ENCODE measurements around the gene PDE4D. TPM values are rescaled to one million over a fixed set of nuclear protein-coding genes. Genes with fewer than 3 reads are reported as not detected.

Gene PDE4D
- total and polyA plus RNA-seq, 2 donors (not counting 3 experiments of a cell fraction or from before 2014, with no cell fraction given): 34.5 to 51.2 TPM

GRCh38 chr5:59503220-59503619 is 390.3 kb downstream of the PDE4D start:
- Histone ChIP-seq H3K9me1 (replicated peaks; ENCODE audit: control insufficient read depth, extremely low read depth, insufficient read depth, low read length) (no peaks in the 10 kb centered on the region), H3K4me1 (ENCODE audit: control insufficient read depth, extremely low read depth, insufficient read depth, low read length) (no peaks in the 10 kb centered on the region), H3K4me3 (replicated peaks in 1 of 3; ENCODE audit: insufficient read depth in 1 of 3, low read depth in 1 of 3, low read length in 3 of 3) (no peak overlapping the region), H3K4me2 (ENCODE audit: insufficient read depth, low read length) (no peak overlapping the region), H4K20me1 (replicated peaks; ENCODE audit: control insufficient read depth, extremely low read depth, insufficient read depth, low read length) (no peaks in the 10 kb centered on the region), H3K9me3 (replicated peaks; ENCODE audit: control insufficient read depth, insufficient read depth, low read length) (no peaks in the 10 kb centered on the region), H3K27ac (ENCODE audit: insufficient read depth, low read depth, low read length) (no peak overlapping the region), H3K9ac (replicated peaks; ENCODE audit: extremely low read depth, insufficient read depth, low read length) (no peak overlapping the region), H3K36me3 (ENCODE audit: control insufficient read depth in 2 of 2, extremely low read depth in 1 of 2, insufficient read depth in 2 of 2, low read length in 2 of 2) (no peaks in the 10 kb centered on the region), H3K79me2 (ENCODE audit: control insufficient read depth, insufficient read depth, low read length) (no peaks in the 10 kb centered on the region), H3K27me3 (ENCODE audit: control insufficient read depth in 2 of 2, insufficient read depth in 2 of 2, low read length in 2 of 2) (peaks cover 0 to 4% of the 10 kb centered on the region in 2 experiments), H2AFZ (ENCODE audit: low read depth, low read length) (no peak overlapping the region)
- intact Hi-C loops (cut with micrococcal nuclease) (no loop called here), dilution Hi-C loops (cut with MboI; ENCODE audit: extremely low pct_ligation_motif_present, low sequenced_read_pairs) (no loop called here)
- DNase-seq (ENCODE audit: low read depth, low spot score) (peak; percentile 34), FAIRE-seq (no peak)
- TF ChIP-seq FOS (IDR thresholded peaks at IDR 0.05; ENCODE audit: borderline replicate concordance, insufficient read depth, low read length) (no peak), MYC (IDR thresholded peaks at IDR 0.05; ENCODE audit: low read depth, low read length) (no peak), JUN (IDR thresholded peaks at IDR 0.05; ENCODE audit: borderline replicate concordance, insufficient read depth, insufficient read length, low read depth) (no peak), POLR2A (IDR thresholded peaks at IDR 0.05; ENCODE audit: low read depth, low read length) (no peak), POLR2AphosphoS5 (IDR thresholded peaks at IDR 0.05; ENCODE audit: insufficient read depth, low read depth, low read length) (no peak), EZH2 (IDR thresholded peaks at IDR 0.05; ENCODE audit: borderline replicate concordance, low read depth, low read length, severe bottlenecking) (no peak), GATA2 (IDR thresholded peaks at IDR 0.05; ENCODE audit: insufficient read depth, insufficient read length, low read depth, low read length) (no peak), MAX (IDR thresholded peaks at IDR 0.05; ENCODE audit: insufficient read depth, insufficient read length) (no peak)
- TF ChIP-seq, protein P1, sequence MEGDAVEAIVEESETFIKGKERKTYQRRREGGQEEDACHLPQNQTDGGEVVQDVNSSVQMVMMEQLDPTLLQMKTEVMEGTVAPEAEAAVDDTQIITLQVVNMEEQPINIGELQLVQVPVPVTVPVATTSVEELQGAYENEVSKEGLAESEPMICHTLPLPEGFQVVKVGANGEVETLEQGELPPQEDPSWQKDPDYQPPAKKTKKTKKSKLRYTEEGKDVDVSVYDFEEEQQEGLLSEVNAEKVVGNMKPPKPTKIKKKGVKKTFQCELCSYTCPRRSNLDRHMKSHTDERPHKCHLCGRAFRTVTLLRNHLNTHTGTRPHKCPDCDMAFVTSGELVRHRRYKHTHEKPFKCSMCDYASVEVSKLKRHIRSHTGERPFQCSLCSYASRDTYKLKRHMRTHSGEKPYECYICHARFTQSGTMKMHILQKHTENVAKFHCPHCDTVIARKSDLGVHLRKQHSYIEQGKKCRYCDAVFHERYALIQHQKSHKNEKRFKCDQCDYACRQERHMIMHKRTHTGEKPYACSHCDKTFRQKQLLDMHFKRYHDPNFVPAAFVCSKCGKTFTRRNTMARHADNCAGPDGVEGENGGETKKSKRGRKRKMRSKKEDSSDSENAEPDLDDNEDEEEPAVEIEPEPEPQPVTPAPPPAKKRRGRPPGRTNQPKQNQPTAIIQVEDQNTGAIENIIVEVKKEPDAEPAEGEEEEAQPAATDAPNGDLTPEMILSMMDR (IDR thresholded peaks at IDR 0.05; ENCODE audit: extremely low read depth in 1 of 2, insufficient read depth in 1 of 2, low read depth in 1 of 2, low read length in 2 of 2): no peak
- no TSS peak for BruUV-seq (replicated peaks)
- ChIA-PET CTCF (interaction anchor here (0.8 to 4.3 kb wide), 3 partner anchors 157 to 297 kb away, joined by 4 to 74 read pairs (median 9); no protein-coding TSS in a partner anchor), POLR2A (no interaction called here)

Measured in endothelial cell of umbilical vein (primary cell).